GM19397 (cell line): ENCODE measurements around the gene ZBTB18.

ENCODE experiments used
- ATAC-seq: cut with Tn5 transposase; IDR thresholded peaks from one replicate; pipeline ENCODE4 v1.9.1; 2021; ENCODE audit warnings: mild to moderate bottlenecking, moderate library complexity; ENCODE audit not compliant: unreplicated experiment

ZBTB18 gene

GRCh38 chr1:244087021-244087560 is 36.0 kb downstream of the ZBTB18 start:
- ATAC-seq = no peak

- no peak for ATAC-seq
These were observed 36.5 kb downstream of the ZBTB18 start for GRCh38 chr1:244087611-244088010.

GRCh38 chr1:244088161-244088560 is 37.1 kb downstream of the ZBTB18 start:
- no peak for ATAC-seq

- no peak for ATAC-seq
These were observed 38.5 kb downstream of the ZBTB18 start for GRCh38 chr1:244089561-244089960.

- no peak for ATAC-seq
These were observed 39.6 kb downstream of the ZBTB18 start for GRCh38 chr1:244090645-244091044.

- no peak for ATAC-seq
These were observed 41.3 kb downstream of the ZBTB18 start for GRCh38 chr1:244092293-244092963.

GRCh38 chr1:244092964-244093638 is 42.0 kb downstream of the ZBTB18 start:
- ATAC-seq = no peak

GRCh38 chr1:244094880-244095528 is 43.9 kb downstream of the ZBTB18 start:
- ATAC-seq = no peak

GRCh38 chr1:244095529-244095911 is 44.4 kb downstream of the ZBTB18 start:
- ATAC-seq = no peak

GRCh38 chr1:244096066-244096610 is 45.1 kb downstream of the ZBTB18 start:
- ATAC-seq = no peak

GRCh38 chr1:244096691-244097090 is 45.6 kb downstream of the ZBTB18 start:
- no peak for ATAC-seq

GRCh38 chr1:244097523-244098405 is 46.7 kb downstream of the ZBTB18 start:
- ATAC-seq = no peak

- no peak for ATAC-seq
These were observed 48.3 kb downstream of the ZBTB18 start for GRCh38 chr1:244099258-244099930.

- ATAC-seq = no peak
These were observed 49.2 kb downstream of the ZBTB18 start for GRCh38 chr1:244100276-244100675.

- ATAC-seq = no peak
These were observed 49.8 kb downstream of the ZBTB18 start for GRCh38 chr1:244100704-244101453.

GRCh38 chr1:244102046-244102445 is 51.0 kb downstream of the ZBTB18 start:
- no peak for ATAC-seq

- no peak for ATAC-seq
These were observed 51.4 kb downstream of the ZBTB18 start for GRCh38 chr1:244102468-244102867.

- no peak for ATAC-seq
These were observed 53.4 kb downstream of the ZBTB18 start for GRCh38 chr1:244104309-244105060.

- ATAC-seq = no peak
These were observed 55.1 kb downstream of the ZBTB18 start for GRCh38 chr1:244106176-244106575.
